MCF 10A (cell line): ENCODE results near the gene SRRM5. TPM values are rescaled to one million over a fixed set of nuclear protein-coding genes. Genes with fewer than 3 reads are reported as not detected.

Experiments
- BruUV-seq: library from RNA; stranded (reverse); fragments of 400-500 nt; replicated peaks from 2 replicates; lab custom pipeline; 2021; lab: Mats Ljungman, UMichigan
- CTCF ChIA-PET: fragments of 300-600 bp; sonication (Branson Sonifier 250); formaldehyde crosslinking; extraction: SDS; loops from one replicate; lab custom pipeline; 2021; ENCODE audit warnings: antibody characterized with exemption, inconsistent platforms; lab: Yijun Ruan, JAX
- POLR2A ChIA-PET: fragments of 300-600, 350-650 bp; sonication (Branson Sonifier 250); formaldehyde crosslinking; extraction: SDS; loops from one replicate; lab custom pipeline; 2020; ENCODE audit warnings: antibody characterized with exemption, inconsistent platforms; lab: Yijun Ruan, JAX
- DNase-seq: peaks from one replicate; pipeline ENCODE4 v3.0.0-alpha.2; 2018; ENCODE audit not compliant: unreplicated experiment
- H3K27ac Mint-ChIP-seq: one replicate; pipeline ENCODE4 v1.8.0; 2022; ENCODE audit warnings: mild to moderate bottlenecking, low read depth, mixed read lengths; ENCODE audit not compliant: unreplicated experiment
- H3K27me3 Mint-ChIP-seq: one replicate; pipeline ENCODE4 v1.8.0; 2022; ENCODE audit warnings: mixed read lengths; ENCODE audit not compliant: insufficient read depth, unreplicated experiment
- H3K36me3 Mint-ChIP-seq: one replicate; pipeline ENCODE4 v1.8.0; 2022; ENCODE audit warnings: mild to moderate bottlenecking, moderate library complexity, mixed read lengths; ENCODE audit not compliant: insufficient read depth, unreplicated experiment
- H3K4me1 Mint-ChIP-seq: one replicate; pipeline ENCODE4 v1.8.0; 2022; ENCODE audit warnings: mixed read lengths; ENCODE audit not compliant: insufficient read depth, unreplicated experiment
- H3K4me3 Mint-ChIP-seq: one replicate; pipeline ENCODE4 v1.8.0; 2022; ENCODE audit warnings: mild to moderate bottlenecking, moderate library complexity, mixed read lengths; ENCODE audit not compliant: unreplicated experiment
- H3K9me3 Mint-ChIP-seq: one replicate; pipeline ENCODE4 v1.8.0; 2022; ENCODE audit warnings: mixed read lengths; ENCODE audit not compliant: unreplicated experiment
- intact Hi-C: fragments of 100-400 bp; cut with micrococcal nuclease; formaldehyde crosslinking; loops from 2 replicates; pipeline ENCODE4 v1.14.1; 2022
- total RNA-seq: library from RNA; stranded (reverse); gene quantifications from 2 replicates; pipeline ENCODE4 v1.2.3, GENCODE V29; 2022
- TF ChIP-seq, protein P1 (sequence below): fragments of 200-600 bp; IDR thresholded peaks from one replicate; pipeline ENCODE4 v1.8.0; 2022; ENCODE audit warnings: antibody characterized with exemption, mild to moderate bottlenecking; ENCODE audit not compliant: unreplicated experiment

SRRM5 gene
- total RNA-seq, 1 experiment from 2014 or later, result 0.28 TPM

DNA sequence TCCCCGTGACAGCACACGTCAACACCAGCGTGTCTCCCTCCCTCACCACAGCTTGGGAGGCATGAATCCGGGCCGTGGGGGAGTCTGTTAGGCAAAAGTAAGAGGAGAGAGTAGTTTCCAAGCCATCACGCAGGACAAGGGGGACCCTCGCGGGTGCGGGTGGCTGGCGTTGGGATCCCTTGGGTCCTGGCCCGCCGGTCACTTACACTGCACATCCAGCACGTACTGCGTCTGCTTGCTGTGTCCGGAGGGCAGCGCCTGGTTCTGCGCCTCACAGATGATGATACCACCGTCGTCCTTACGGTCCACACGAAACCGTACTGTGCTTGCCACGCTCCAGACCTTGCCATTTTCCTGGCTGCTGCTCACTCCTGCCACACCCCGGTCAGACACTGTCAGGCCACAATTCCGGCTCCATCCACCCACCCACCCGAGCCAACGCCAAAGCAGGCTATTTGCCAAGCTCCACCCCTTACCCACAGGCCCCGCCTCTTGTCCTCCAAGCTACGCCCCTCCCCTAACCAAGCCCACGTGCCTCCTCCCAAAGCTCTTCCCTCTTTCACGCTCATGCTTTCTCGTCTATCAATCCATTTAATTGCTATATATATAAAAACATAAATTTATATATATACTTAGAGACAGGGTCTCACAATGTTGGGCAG, 14.2 kb downstream of the SRRM5 start:
- Mint-ChIP-seq H3K27ac (no peak overlapping the region), H3K9me3 (no peaks in the 10 kb centered on the region), H3K27me3 (no peaks in the 10 kb centered on the region), H3K36me3 (peaks cover 4% of the 10 kb centered on the region), H3K4me1 (peaks cover 4% of the 10 kb centered on the region), H3K4me3 (no peak overlapping the region)
- POLR2A ChIA-PET, result no interaction called here
- BruUV-seq, result no TSS peak
- CTCF ChIA-PET, result interaction anchor here (0.6 to 1.6 kb wide), 3 partner anchors 11 to 49 kb away, joined by 3 to 5 read pairs (median 3); no protein-coding TSS in a partner anchor
- peak; percentile 32 for DNase-seq
- TF ChIP-seq, protein P1, sequence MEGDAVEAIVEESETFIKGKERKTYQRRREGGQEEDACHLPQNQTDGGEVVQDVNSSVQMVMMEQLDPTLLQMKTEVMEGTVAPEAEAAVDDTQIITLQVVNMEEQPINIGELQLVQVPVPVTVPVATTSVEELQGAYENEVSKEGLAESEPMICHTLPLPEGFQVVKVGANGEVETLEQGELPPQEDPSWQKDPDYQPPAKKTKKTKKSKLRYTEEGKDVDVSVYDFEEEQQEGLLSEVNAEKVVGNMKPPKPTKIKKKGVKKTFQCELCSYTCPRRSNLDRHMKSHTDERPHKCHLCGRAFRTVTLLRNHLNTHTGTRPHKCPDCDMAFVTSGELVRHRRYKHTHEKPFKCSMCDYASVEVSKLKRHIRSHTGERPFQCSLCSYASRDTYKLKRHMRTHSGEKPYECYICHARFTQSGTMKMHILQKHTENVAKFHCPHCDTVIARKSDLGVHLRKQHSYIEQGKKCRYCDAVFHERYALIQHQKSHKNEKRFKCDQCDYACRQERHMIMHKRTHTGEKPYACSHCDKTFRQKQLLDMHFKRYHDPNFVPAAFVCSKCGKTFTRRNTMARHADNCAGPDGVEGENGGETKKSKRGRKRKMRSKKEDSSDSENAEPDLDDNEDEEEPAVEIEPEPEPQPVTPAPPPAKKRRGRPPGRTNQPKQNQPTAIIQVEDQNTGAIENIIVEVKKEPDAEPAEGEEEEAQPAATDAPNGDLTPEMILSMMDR, result no peak
- intact Hi-C loops, result no loop called here

DNA sequence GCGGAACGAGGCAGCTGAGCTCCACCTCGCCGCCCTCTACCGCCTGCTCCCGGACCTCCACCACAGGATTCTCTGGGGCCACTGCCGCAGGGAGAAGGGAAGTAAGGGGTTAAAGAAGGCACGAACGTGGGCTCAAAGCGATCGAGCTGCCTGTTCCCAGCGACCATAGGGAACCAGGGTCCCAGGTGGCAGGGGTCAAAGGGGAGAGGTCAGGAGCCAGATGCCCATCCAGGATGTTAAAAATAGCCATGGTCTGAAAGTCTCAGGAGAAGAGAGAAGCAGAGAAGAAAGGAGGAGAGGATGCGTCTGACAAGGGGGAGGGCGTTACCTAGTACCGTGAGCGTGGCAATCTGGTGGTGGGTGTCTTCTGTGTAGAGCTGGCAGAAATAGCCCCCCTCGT, 14.9 kb downstream of the SRRM5 start:
- no peak for DNase-seq
- POLR2A ChIA-PET, result no interaction called here
- Mint-ChIP-seq H3K4me3 (no peak overlapping the region), H3K9me3 (no peaks in the 10 kb centered on the region), H3K4me1 (peaks cover 4% of the 10 kb centered on the region), H3K27ac (no peak overlapping the region), H3K27me3 (no peaks in the 10 kb centered on the region), H3K36me3 (peaks cover 4% of the 10 kb centered on the region)
- BruUV-seq, result no TSS peak
- CTCF ChIA-PET, result interaction anchor here (0.6 to 1.6 kb wide), 2 partner anchors 25 to 39 kb away, joined by 3 to 5 read pairs; no protein-coding TSS in a partner anchor
- TF ChIP-seq, protein P1, result no peak
- intact Hi-C loops, result no loop called here

DNA sequence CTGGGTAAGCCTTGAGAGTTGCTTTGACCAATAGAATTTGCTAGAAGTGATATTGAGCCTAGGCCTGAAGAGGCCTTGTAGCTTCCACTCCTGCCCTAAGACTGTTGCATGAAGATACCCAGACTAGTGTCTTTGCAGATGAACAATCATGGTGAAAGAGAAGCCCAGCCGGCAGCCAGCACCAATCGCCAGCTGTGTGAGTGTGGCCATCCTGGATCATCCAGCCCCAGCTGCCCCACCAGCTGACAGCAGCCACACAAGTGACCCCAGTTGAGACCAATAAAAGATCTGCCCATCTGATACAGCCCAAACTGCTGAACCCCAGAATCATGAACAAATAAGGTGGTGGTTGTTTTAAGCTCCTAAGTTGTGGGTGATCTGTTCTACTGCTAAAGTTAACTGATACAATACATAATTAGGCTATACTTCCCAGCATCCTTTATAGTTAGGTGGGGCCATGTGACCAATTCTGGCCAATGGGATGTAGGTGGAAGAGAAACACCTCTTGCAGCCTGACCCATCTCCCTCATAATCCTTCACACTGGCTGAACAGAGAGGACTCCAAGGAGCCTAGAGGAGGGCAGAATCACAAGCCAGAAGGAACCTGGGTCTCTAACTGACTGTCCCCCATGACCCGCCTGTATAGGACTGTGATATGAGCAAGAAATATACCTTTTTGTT, 16.9 kb downstream of the SRRM5 start:
- peaks cover 4% of the 10 kb centered on the region for H3K4me1 Mint-ChIP-seq
- ChIA-PET CTCF (no interaction called here), POLR2A (no interaction called here)

DNA sequence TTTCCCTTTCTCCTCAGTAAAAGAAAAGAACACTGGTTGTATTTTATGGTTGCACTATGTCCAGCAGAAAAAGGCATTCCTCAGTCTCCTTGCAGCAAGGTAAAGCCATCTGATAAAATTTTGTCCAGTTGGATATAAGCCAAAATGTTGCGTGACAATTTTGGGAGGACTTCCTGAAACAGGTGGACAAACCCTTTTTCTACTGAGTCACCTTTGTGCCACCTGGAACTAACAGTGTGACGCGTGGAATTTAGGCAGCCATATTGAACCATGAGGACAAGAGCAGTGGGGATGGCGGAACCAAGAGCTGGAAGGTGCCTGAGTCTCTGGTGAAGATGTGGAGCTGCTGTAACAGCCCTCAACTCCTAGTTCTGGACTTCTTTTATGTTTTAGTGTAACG, 19.6 kb downstream of the SRRM5 start:
- no peak overlapping the region for H3K4me3 Mint-ChIP-seq
- BruUV-seq, result no TSS peak

More for the DNA sequence above, 16.9 kb downstream of the SRRM5 start:
- Mint-ChIP-seq H3K27me3 (no peaks in the 10 kb centered on the region), H3K27ac (no peak overlapping the region), H3K9me3 (no peaks in the 10 kb centered on the region), H3K4me3 (no peak overlapping the region), H3K36me3 (peaks cover 4% of the 10 kb centered on the region)
- BruUV-seq, result no TSS peak
- TF ChIP-seq, protein P1, result no peak
- no peak for DNase-seq
- intact Hi-C loops, result no loop called here

More for the DNA sequence above, 19.6 kb downstream of the SRRM5 start:
- Mint-ChIP-seq H3K36me3 (no peaks in the 10 kb centered on the region), H3K9me3 (no peaks in the 10 kb centered on the region), H3K4me1 (peaks cover 5% of the 10 kb centered on the region), H3K27ac (no peak overlapping the region), H3K27me3 (no peaks in the 10 kb centered on the region)
- ChIA-PET CTCF (no interaction called here), POLR2A (interaction anchor here (0.6 to 0.7 kb wide), 2 partner anchors 13 to 178 kb away, joined by 3 read pairs; no protein-coding TSS in a partner anchor)
- intact Hi-C loops, result no loop called here
- TF ChIP-seq, protein P1, result no peak
- no peak for DNase-seq
